Tibial nerve (tissue), 4 donors: ENCODE results near the gene FAM98A. TPM values are rescaled to one million over a fixed set of nuclear protein-coding genes. Genes with fewer than 3 reads are reported as not detected.

Experiments
- DNase-seq, 2 donors: peaks; one replicate each; pipeline ENCODE4 v3.0.0-alpha.2; 2019; ENCODE audit warnings: low spot score in 2 of 2
- H3K27ac ChIP-seq, 4 donors: fragments of 200-600 bp; sonication (generic) in 3 of 4; one replicate each; pipeline ENCODE4 v1.5.1; 2017 to 2019; ENCODE audit warnings: mild to moderate bottlenecking in 1 of 4
- H3K27me3 ChIP-seq, 2 donors: fragments of 200-600 bp; sonication (generic) in 1 of 2; one replicate each; pipeline versions ENCODE4 v1.5.1 to v1.6.0; 2017 to 2019
- H3K36me3 ChIP-seq, 3 donors: fragments of 200-600 bp; sonication (generic); one replicate each; pipeline ENCODE4 v1.5.1; 2018 to 2019
- H3K4me1 ChIP-seq, 4 donors: fragments of 200-600 bp; sonication (generic) in 3 of 4; one replicate each; pipeline ENCODE4 v1.5.1; 2017 to 2019
- H3K4me3 ChIP-seq, 4 donors: fragments of 200-600 bp; sonication (generic) in 3 of 4; one replicate each; pipeline ENCODE4 v1.5.1; 2017 to 2019; ENCODE audit warnings: mild to moderate bottlenecking in 1 of 4, moderate library complexity in 1 of 4
- H3K9me3 ChIP-seq, 4 donors: fragments of 200-600 bp; sonication (generic) in 3 of 4; one replicate each; pipeline ENCODE4 v1.5.1; 2017 to 2019
- EP300 ChIP-seq, 2 donors: sonication (generic); formaldehyde crosslinking; IDR thresholded peaks; one replicate each; pipeline ENCODE4 v1.6.1; 2017; ENCODE audit warnings: antibody characterized with exemption in 2 of 2, mild to moderate bottlenecking in 1 of 2
- POLR2A ChIP-seq, 2 donors: fragments of 450-650 bp; IDR thresholded peaks; one replicate each; pipeline ENCODE4 v1.6.1; 2017; ENCODE audit warnings: antibody characterized with exemption in 2 of 2, mild to moderate bottlenecking in 2 of 2, moderate library complexity in 2 of 2
- WGBS, 2 donors: methylation state at CpG; one replicate each; pipeline ENCODE4 v1.1.5; 2018; 5-methylcytosine and 5-hydroxymethylcytosine counted together
- total RNA-seq, 4 donors: library from RNA; depleted of rRNA; stranded (reverse); fragments of >200 nt; gene quantifications; one replicate each; pipeline ENCODE4 v1.1.0, GENCODE V29; 2016
- TF ChIP-seq, protein P1 (sequence below), 5 experiments: fragments of 200-600 bp in 3 of 5; fragments of 450-650 bp in 2 of 5; sonication (generic) in 3 of 5; IDR thresholded peaks; one replicate each; pipeline ENCODE4 v1.5.1; 2016 to 2019; ENCODE audit warnings: antibody characterized with exemption in 5 of 5, mild to moderate bottlenecking in 3 of 5, moderate library complexity in 2 of 5

FAM98A gene
- total RNA-seq, 4 donors from 2014 or later, result 20.4 to 47.9 (median 25.7) TPM

- Histone ChIP-seq H3K9me3 (no peaks in the 10 kb centered on the region), H3K4me3 (no peak overlapping the region), H3K27ac (peak overlapping the region in 1 of 4 donors; percentile 26), H3K27me3 (no peaks in the 10 kb centered on the region), H3K36me3 (peaks cover 0 to 56% (median 9%) of the 10 kb centered on the region in 3 donors), H3K4me1 (peaks cover 0 to 61% (median 11%) of the 10 kb centered on the region in 4 donors)
- no peak for TF ChIP-seq POLR2A (IDR thresholded peaks at IDR 0.05)
- no peak for TF ChIP-seq EP300 (IDR thresholded peaks at IDR 0.05)
- TF ChIP-seq, protein P1, sequence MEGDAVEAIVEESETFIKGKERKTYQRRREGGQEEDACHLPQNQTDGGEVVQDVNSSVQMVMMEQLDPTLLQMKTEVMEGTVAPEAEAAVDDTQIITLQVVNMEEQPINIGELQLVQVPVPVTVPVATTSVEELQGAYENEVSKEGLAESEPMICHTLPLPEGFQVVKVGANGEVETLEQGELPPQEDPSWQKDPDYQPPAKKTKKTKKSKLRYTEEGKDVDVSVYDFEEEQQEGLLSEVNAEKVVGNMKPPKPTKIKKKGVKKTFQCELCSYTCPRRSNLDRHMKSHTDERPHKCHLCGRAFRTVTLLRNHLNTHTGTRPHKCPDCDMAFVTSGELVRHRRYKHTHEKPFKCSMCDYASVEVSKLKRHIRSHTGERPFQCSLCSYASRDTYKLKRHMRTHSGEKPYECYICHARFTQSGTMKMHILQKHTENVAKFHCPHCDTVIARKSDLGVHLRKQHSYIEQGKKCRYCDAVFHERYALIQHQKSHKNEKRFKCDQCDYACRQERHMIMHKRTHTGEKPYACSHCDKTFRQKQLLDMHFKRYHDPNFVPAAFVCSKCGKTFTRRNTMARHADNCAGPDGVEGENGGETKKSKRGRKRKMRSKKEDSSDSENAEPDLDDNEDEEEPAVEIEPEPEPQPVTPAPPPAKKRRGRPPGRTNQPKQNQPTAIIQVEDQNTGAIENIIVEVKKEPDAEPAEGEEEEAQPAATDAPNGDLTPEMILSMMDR (IDR thresholded peaks at IDR 0.05), result no peak
- 22 to 27% methylated on average over 2 of the region's 2 CpGs for WGBS, 2 donors
- no peak for DNase-seq
These were observed 10.9 kb downstream of the FAM98A start for GRCh38 chr2:33588232-33588631.

DNA sequence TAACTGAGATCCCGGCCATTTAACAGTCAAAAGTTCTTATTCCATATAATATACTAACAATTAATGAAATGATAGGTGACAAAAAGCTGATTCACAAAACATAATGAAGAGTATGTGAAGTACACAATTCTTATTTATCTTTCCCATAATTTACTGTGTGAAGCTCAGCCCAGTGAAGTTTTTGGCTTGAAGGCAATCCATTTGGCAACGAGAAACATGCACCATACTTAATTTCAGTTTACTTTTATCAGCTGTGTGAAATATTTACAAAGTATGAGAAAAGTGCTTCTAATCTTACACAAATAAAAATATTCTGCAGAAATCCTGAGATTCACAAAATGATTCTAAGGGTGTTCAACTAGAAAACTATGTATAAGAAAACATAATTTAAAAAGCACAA, 12.3 kb downstream of the FAM98A start:
- Histone ChIP-seq H3K4me1 (peaks cover 0 to 61% (median 13%) of the 10 kb centered on the region in 4 donors), H3K27ac (no peak overlapping the region), H3K4me3 (no peak overlapping the region), H3K9me3 (no peaks in the 10 kb centered on the region), H3K27me3 (no peaks in the 10 kb centered on the region), H3K36me3 (peaks cover 0 to 42% (median 9%) of the 10 kb centered on the region in 3 donors)
- TF ChIP-seq, protein P1 (IDR thresholded peaks at IDR 0.05), result no peak
- TF ChIP-seq POLR2A (IDR thresholded peaks at IDR 0.05), result no peak
- TF ChIP-seq EP300 (IDR thresholded peaks at IDR 0.05), result no peak
- 83 to 90% methylated on average over 2 of the region's 2 CpGs for WGBS, 2 donors
- no peak for DNase-seq

DNA sequence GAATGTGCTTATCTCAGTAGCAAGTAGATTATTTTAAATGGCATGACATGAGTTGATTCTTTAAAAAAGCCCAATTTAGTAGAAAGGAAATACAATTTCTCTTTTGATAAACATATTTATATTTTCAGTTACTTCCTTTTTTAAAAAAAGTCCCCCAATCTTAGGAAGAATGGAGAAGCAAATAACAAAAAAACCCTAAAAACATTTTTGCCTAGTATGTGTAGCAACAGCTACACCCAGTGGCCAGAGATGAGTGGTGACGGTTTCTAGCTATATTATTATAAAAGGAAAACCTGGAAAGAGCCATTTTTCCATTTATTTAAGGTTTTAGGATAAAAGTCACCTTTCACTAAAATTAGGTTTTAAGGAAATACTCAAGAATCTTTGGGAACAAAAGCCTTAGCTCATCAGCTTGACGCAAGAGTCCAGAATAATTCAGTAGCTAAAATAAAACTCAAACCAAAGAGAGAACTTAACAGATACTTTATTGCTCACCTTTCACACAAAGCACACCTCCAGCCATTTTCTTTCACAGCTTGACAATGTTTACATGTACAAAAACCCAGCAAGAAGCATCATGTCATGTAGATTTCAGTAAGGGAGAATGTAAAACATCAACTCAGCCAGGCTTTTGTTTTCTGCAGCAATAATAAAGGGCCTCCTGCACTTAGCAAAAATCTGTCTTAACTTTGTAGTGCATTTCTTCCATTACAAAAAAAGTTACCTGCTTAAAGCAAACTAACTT, 15.7 kb downstream of the FAM98A start:
- peaks cover 0 to 32% (median 3%) of the 10 kb centered on the region in 4 donors for H3K4me1 ChIP-seq
- 11 to 13% methylated on average over 2 of the region's 2 CpGs for WGBS, 2 donors

DNA sequence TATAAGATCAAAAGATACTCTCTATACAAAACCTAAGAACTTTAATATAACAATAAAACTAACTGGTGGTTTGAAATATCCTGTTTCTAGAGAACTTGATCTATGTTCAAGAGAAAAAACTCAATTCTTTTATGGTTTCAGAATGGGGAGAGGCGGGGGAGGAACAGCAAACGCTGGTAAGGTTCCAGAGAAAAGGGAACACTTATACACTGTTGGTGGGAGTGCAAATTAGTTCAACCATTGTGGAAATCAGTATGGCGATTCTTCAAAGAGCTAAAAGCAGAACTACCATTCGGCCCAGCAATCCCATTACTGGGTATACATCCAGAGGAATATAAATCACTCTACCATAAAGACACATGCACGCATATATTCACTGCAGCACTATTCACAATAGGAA, 17.2 kb downstream of the FAM98A start:
- WGBS, 2 donors, result 70 to 74% methylated on average over 5 of the region's 5 CpGs
- Histone ChIP-seq H3K36me3 (peaks cover 0 to 36% (median 9%) of the 10 kb centered on the region in 3 donors), H3K27ac (no peak overlapping the region), H3K4me1 (peaks cover 0 to 21% (median 3%) of the 10 kb centered on the region in 4 donors), H3K4me3 (no peak overlapping the region), H3K9me3 (no peaks in the 10 kb centered on the region), H3K27me3 (no peaks in the 10 kb centered on the region)
- DNase-seq, result no peak
- TF ChIP-seq POLR2A (IDR thresholded peaks at IDR 0.05) (no peak), EP300 (IDR thresholded peaks at IDR 0.05) (no peak)
- TF ChIP-seq, protein P1 (IDR thresholded peaks at IDR 0.05), result no peak

More for the DNA sequence above, 15.7 kb downstream of the FAM98A start:
- Histone ChIP-seq H3K9me3 (no peaks in the 10 kb centered on the region), H3K27ac (peak overlapping the region in 1 of 4 donors; percentile 48), H3K4me3 (no peak overlapping the region), H3K27me3 (no peaks in the 10 kb centered on the region), H3K36me3 (peaks cover 0 to 42% (median 9%) of the 10 kb centered on the region in 3 donors)
- TF ChIP-seq EP300 (IDR thresholded peaks at IDR 0.05) (peak in 1 of 2 donors; percentile 32), POLR2A (IDR thresholded peaks at IDR 0.05) (no peak)
- TF ChIP-seq, protein P1 (IDR thresholded peaks at IDR 0.05), result peak; percentile 63 to 79 (median 74)
- peak in 1 of 2 donors; percentile 55 for DNase-seq

GRCh38 chr2:33579227-33579626, 19.9 kb downstream of the FAM98A start:
- WGBS, 2 donors, result 54 to 60% methylated on average over 5 of the region's 5 CpGs
- no peak for DNase-seq
- TF ChIP-seq POLR2A (IDR thresholded peaks at IDR 0.05) (no peak), EP300 (IDR thresholded peaks at IDR 0.05) (no peak)
- TF ChIP-seq, protein P1 (IDR thresholded peaks at IDR 0.05), result no peak

More at GRCh38 chr2:33579227-33579626, 19.9 kb downstream of the FAM98A start:
- no peaks in the 10 kb centered on the region for H3K9me3 ChIP-seq
- H3K27ac ChIP-seq, result peak overlapping the region in 2 of 4 donors; percentile 1 to 10
- peaks cover 0 to 21% (median 3%) of the 10 kb centered on the region in 4 donors for H3K4me1 ChIP-seq
- no peaks in the 10 kb centered on the region for H3K27me3 ChIP-seq
- no peak overlapping the region for H3K4me3 ChIP-seq
- peaks cover 0 to 9% (median 0%) of the 10 kb centered on the region in 3 donors for H3K36me3 ChIP-seq
